Activated CD8-positive, alpha-beta memory T cell treated with anti-CD3 and anti-CD28 coated beads for 36 hours (primary cell): ENCODE results near the gene TADA2B. TPM values are rescaled to one million over a fixed set of nuclear protein-coding genes. Genes with fewer than 3 reads are reported as not detected.

Source experiments
- CTCF ChIA-PET: fragments of 350-600 bp; sonication (Branson Sonifier 250); formaldehyde crosslinking; loops from one replicate; lab custom pipeline; 2021; ENCODE audit warnings: antibody characterized with exemption; lab: Charles Lee
- POLR2A ChIA-PET: fragments of 350-600 bp; sonication (Branson Sonifier 250); formaldehyde crosslinking; loops from one replicate; lab custom pipeline; 2021; ENCODE audit warnings: antibody characterized with exemption; lab: Charles Lee
- total RNA-seq, 2 experiments: library from RNA; stranded (reverse); gene quantifications; one replicate each; pipeline ENCODE4 v1.2.3, GENCODE V29; 2021

TADA2B gene
- total RNA-seq, 2 experiments from 2014 or later = 13.7 to 14.0 TPM

GRCh38 chr4:7050481-7051143, 7.4 kb downstream of the TADA2B start:
- POLR2A ChIA-PET = no interaction called here

GRCh38 chr4:7051144-7051495, 7.9 kb downstream of the TADA2B start:
- CTCF ChIA-PET = interaction anchor here (0.7 to 1.0 kb wide), 2 partner anchors 9 to 20 kb away, joined by 3 read pairs; a partner anchor contains a TSS
- POLR2A ChIA-PET = no interaction called here

More at GRCh38 chr4:7050481-7051143, 7.4 kb downstream of the TADA2B start:
- CTCF ChIA-PET = interaction anchor here (1.0 kb wide), 1 partner anchor 20 kb away, joined by 3 read pairs; no protein-coding TSS in a partner anchor

DNA sequence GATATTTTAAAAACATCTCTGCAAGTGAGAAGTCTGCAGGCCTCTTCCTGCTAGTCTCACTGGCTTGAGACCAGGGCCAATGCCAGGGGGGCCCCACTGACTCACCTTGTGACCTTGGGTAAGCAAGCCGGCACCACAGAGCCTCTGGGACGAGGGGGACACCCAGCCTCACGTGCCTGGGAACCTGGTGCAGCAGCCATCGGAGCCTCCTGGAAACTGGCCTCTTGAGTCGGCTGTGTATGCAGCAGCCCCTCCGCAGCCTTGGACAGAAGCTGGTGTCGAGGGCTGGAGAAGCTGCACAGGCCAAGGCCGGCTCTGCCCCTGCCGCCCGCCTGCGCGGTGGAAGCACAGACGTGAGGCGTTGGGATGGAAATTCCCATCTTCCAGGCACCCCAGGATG, 8.7 kb downstream of the TADA2B start:
- ChIA-PET POLR2A (no interaction called here), CTCF (interaction anchor here (0.7 to 1.0 kb wide), 2 partner anchors 9 to 19 kb away, joined by 3 read pairs; a partner anchor contains a TSS)

GRCh38 chr4:7052313-7052712, 9.1 kb downstream of the TADA2B start:
- CTCF ChIA-PET = no interaction called here
- POLR2A ChIA-PET = no interaction called here

DNA sequence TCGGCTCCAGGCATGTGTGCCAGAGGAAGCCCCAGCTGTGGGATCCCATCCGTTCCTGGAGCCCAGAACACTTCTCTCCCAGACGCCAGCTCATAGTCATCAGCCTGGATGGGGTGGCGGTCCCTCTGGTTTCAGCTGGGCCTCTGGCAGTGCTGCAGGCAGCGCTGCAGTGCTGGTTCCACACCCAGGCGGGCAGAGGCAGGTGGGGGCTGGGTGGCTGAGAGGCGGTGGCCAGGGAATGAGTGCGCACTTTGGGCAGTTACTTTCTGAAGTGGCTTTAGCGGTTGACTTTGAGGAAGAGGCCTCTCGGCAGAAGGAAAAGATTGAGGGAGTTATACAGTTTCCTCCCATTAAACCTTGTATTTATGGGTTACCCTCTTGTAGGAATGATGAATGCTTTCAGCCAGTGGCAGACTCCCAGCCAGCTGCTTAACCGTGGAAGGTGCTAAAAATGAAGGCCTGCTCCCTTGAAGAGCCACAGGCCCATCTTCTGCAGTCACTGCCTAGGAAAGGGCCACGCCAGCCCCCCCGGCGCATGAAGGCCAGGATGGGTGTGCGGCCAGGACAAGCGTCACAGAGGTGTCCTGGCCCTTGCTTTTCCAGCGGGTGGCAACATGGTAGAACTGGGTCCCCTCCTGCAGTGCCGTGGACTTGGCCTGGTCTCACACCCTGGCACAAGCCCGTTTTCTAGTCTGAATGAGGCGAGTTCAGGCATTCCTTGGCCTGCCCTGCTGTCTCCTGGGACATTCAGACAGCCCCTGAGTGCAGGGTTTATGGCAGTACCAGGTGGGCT, 9.9 kb downstream of the TADA2B start:
- ChIA-PET POLR2A (no interaction called here), CTCF (interaction anchor here (1.1 kb wide), 1 partner anchor 10 kb away, joined by 5 read pairs; the partner anchor contains the start of gene TADA2B)

GRCh38 chr4:7054106-7054880, 11.1 kb downstream of the TADA2B start:
- POLR2A ChIA-PET = interaction anchor here (1.1 kb wide), 1 partner anchor 13 kb away, joined by 4 read pairs; the partner anchor contains the start of gene GRPEL1
- CTCF ChIA-PET = interaction anchor here (1.6 kb wide), 1 partner anchor 12 kb away, joined by 3 read pairs; no protein-coding TSS in a partner anchor

GRCh38 chr4:7055111-7055989, 12.2 kb downstream of the TADA2B start:
- POLR2A ChIA-PET = interaction anchor here (1.1 kb wide), 1 partner anchor 12 kb away, joined by 4 read pairs; the partner anchor contains the start of gene GRPEL1
- CTCF ChIA-PET = interaction anchor here (1.5 to 1.6 kb wide), 2 partner anchors 12 to 13 kb away, joined by 3 to 4 read pairs; partner anchors contain the start of gene TADA2B

DNA sequence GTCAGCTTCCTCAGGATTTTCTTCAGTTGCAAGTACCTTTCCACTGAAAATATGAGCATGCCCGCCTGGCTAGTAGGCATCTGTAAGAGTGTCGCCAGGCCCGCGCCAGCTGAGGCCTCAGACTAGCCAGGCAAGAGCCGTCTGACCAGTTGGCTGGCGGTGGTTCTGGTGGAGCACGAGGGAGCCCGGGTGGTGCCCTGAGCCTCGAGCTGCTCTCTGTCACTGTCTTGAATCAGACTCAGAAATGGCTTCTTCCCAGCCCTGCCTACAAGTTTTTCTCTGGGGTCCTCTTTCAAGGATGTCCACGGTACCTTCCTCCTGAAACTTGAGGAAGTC, 12.8 kb downstream of the TADA2B start:
- ChIA-PET CTCF (interaction anchor here (1.5 to 1.7 kb wide), 2 partner anchors 10 to 12 kb away, joined by 4 to 5 read pairs; partner anchors contain the start of gene TADA2B), POLR2A (no interaction called here)

DNA sequence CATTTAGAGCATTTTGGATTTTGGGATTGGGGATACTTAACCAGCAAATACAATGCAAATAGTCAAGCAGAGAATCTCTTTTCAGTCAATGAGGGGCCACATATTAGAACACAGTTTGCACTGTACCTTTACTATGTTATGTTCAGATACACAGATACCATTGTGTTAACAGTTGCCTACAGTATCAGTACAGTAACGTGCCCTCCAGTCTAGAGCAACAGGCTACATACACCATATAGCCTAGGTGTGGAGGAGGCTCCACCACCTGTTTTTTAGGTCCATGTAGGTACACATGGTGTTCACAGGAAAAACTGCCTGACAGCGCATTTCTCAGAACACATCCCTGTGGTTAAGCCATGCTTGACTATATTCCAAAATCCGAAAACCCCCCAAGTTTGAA, 15.6 kb downstream of the TADA2B start:
- ChIA-PET CTCF (interaction anchor here (1.4 to 2.0 kb wide), 2 partner anchors 11 to 16 kb away, joined by 6 to 10 read pairs; partner anchors contain the start of gene TADA2B), POLR2A (interaction anchor here (0.9 kb wide), 1 partner anchor 13 kb away, joined by 3 read pairs; no protein-coding TSS in a partner anchor)

DNA sequence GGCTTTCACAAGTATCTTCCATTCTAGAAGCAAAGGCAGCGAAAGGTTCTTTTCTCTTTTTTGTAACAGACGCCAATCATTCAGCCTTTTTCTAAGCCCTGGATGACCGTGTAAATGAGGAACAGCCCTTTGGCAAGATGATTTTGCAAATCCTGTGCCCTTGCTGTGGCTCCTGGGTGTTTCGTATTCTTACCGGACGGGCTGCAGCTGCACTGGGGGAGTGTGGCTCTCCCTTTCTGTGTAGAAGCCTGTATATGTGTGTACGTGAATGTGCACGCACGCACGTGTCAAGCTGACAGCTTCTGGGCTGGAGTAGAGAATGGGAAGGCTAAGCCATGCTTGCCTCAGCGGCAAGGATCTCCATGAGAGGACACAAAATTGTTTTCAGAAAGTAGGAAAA, 16.5 kb downstream of the TADA2B start:
- CTCF ChIA-PET = interaction anchor here (1.4 to 2.0 kb wide), 2 partner anchors 10 to 17 kb away, joined by 3 to 4 read pairs; a partner anchor contains a TSS
- POLR2A ChIA-PET = interaction anchor here (0.8 to 1.5 kb wide), 3 partner anchors 8 to 14 kb away, joined by 3 to 4 read pairs (median 3); partner anchors contain the start of gene GRPEL1

- POLR2A ChIA-PET = interaction anchor here (1.5 kb wide), 1 partner anchor 13 kb away, joined by 3 read pairs; no protein-coding TSS in a partner anchor
Measured at GRCh38 chr4:7060346-7061150, 17.4 kb downstream of the TADA2B start.

DNA sequence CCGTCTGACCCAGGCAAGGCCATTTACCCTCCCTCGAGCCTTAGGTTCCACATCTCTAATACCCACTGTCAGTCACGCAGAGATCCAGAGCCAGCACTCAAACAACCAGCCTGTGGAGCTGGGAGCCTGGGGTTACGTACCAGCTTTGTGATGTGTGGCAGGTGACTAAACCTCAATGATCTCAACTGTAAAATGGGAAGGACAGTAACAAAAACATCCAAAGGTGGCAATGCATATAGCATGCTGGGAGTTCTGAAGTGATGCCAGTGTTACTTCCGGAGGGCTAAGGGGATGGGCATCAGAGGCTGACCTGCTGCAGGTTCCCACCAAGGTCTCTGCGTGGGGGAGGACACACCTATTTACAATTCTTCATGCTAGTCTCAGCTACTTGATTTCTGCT, 18.6 kb downstream of the TADA2B start:
- POLR2A ChIA-PET = interaction anchor here (1.2 kb wide), 1 partner anchor 18 kb away, joined by 3 read pairs; no protein-coding TSS in a partner anchor

More at GRCh38 chr4:7060346-7061150, 17.4 kb downstream of the TADA2B start:
- CTCF ChIA-PET = interaction anchor here (1.4 to 2.0 kb wide), 2 partner anchors 9 to 18 kb away, joined by 3 to 4 read pairs; a partner anchor contains a TSS

GRCh38 chr4:7062816-7063215, 19.6 kb downstream of the TADA2B start:
- POLR2A ChIA-PET = interaction anchor here (0.6 to 1.2 kb wide), 4 partner anchors 10 to 1376 kb away, joined by 3 to 4 read pairs (median 3); no protein-coding TSS in a partner anchor
- CTCF ChIA-PET = interaction anchor here (0.6 to 1.1 kb wide), 3 partner anchors 12 to 189 kb away, joined by 3 to 6 read pairs (median 4); no protein-coding TSS in a partner anchor

More for the DNA sequence above, 18.6 kb downstream of the TADA2B start:
- CTCF ChIA-PET = interaction anchor here (0.6 to 2.0 kb wide), 4 partner anchors 9 to 188 kb away, joined by 3 to 6 read pairs (median 4); a partner anchor contains a TSS

GRCh38 chr4:7063362-7063761, 20.2 kb downstream of the TADA2B start:
- POLR2A ChIA-PET = interaction anchor here (0.8 kb wide), 1 partner anchor 403 kb away, joined by 4 read pairs; no protein-coding TSS in a partner anchor

GRCh38 chr4:7066006-7066405, 22.8 kb downstream of the TADA2B start:
- POLR2A ChIA-PET = interaction anchor here (4.0 kb wide), 1 partner anchor 22 kb away, joined by 55 read pairs; the partner anchor contains the start of gene TADA2B
- CTCF ChIA-PET = interaction anchor here (1.5 to 6.2 kb wide), 3 partner anchors 9 to 23 kb away, joined by 3 to 76 read pairs (median 5); partner anchors contain the start of gene TADA2B

More at GRCh38 chr4:7063362-7063761, 20.2 kb downstream of the TADA2B start:
- CTCF ChIA-PET = interaction anchor here (1.1 kb wide), 1 partner anchor 18 kb away, joined by 4 read pairs; no protein-coding TSS in a partner anchor

- ChIA-PET CTCF (interaction anchor here (1.3 to 6.2 kb wide), 4 partner anchors 10 to 24 kb away, joined by 3 to 76 read pairs (median 4); partner anchors contain the start of gene TADA2B), POLR2A (interaction anchor here (2.1 to 4.0 kb wide), 2 partner anchors 23 to 350 kb away, joined by 7 to 55 read pairs; partner anchors contain the start of genes BLOC1S4 and TADA2B)
Measured at GRCh38 chr4:7066493-7066892, 23.3 kb downstream of the TADA2B start.
